ENCODE results near the gene VKORC1L1. TPM values are rescaled to one million over a fixed set of nuclear protein-coding genes. Genes with fewer than 3 reads are reported as not detected.
"Not testable (repeated sequence)": the region's sequence is repeated elsewhere in the genome, so short reads cannot be mapped to it uniquely, and the experiment has no call there.

The VKORC1L1 gene
- polyA plus RNA-seq (2012; ENCODE audit: insufficient read depth, insufficient read length, low read depth): 20.4 TPM

- no peaks in the 10 kb centered on the region for H3K27me3 ChIP-seq
- peak within 1 kb of the TSS; percentile 76 for H3K4me3 ChIP-seq (ENCODE audit: low read depth, low read length)
- DNase-seq: peak; percentile 98
- H3K9me3 ChIP-seq: no peaks in the 10 kb centered on the region; the same call in 1 of the 2 replicates
- H3K4me1 ChIP-seq: no peaks in the 10 kb centered on the region
- no peaks in the 10 kb centered on the region for H3K36me3 ChIP-seq
- TF ChIP-seq CTCF (IDR thresholded peaks at IDR 0.05; ENCODE audit: low read depth, low read length): no peak
Observed at GRCh38 chr7:65872776-65873581, at the start of gene VKORC1L1. TSS of gene VKORC1L1 (plus strand) at chr7:65873074. CDS start at chr7:65873372, 298 bp downstream.

- H3K4me3 ChIP-seq (ENCODE audit: low read depth, low read length): no peak overlapping the region
- H3K4me1 ChIP-seq: no peaks in the 10 kb centered on the region
- H3K9me3 ChIP-seq: no peaks in the 10 kb centered on the region
- no peak for DNase-seq
- TF ChIP-seq CTCF (IDR thresholded peaks at IDR 0.05; ENCODE audit: low read depth, low read length): no peak
- no peaks in the 10 kb centered on the region for H3K36me3 ChIP-seq
- no peaks in the 10 kb centered on the region for H3K27me3 ChIP-seq
Observed at GRCh38 chr7:65827366-65827765, 45.5 kb upstream of the VKORC1L1 start.

GRCh38 chr7:65832281-65832680 lies 40.6 kb upstream of the VKORC1L1 start:
- no peak for DNase-seq

GRCh38 chr7:65836684-65837083 lies 36.2 kb upstream of the VKORC1L1 start:
- not testable (repeated sequence) for H3K27me3 ChIP-seq, H3K9me3 ChIP-seq

More at GRCh38 chr7:65832281-65832680, 40.6 kb upstream of the VKORC1L1 start:
- no peaks in the 10 kb centered on the region for H3K9me3 ChIP-seq
- no peaks in the 10 kb centered on the region for H3K36me3 ChIP-seq
- no peaks in the 10 kb centered on the region for H3K27me3 ChIP-seq
- no peak overlapping the region for H3K4me3 ChIP-seq (ENCODE audit: low read depth, low read length)
- TF ChIP-seq CTCF (IDR thresholded peaks at IDR 0.05; ENCODE audit: low read depth, low read length): no peak
- no peaks in the 10 kb centered on the region for H3K4me1 ChIP-seq

GRCh38 chr7:65837541-65837956 lies 35.3 kb upstream of the VKORC1L1 start:
- DNase-seq; H3K4me1 ChIP-seq; H3K4me3 ChIP-seq (ENCODE audit: low read depth, low read length); H3K9me3 ChIP-seq; H3K27me3 ChIP-seq; H3K36me3 ChIP-seq: not testable (repeated sequence)

More at GRCh38 chr7:65836684-65837083, 36.2 kb upstream of the VKORC1L1 start:
- not testable (repeated sequence) for H3K4me1 ChIP-seq; DNase-seq; H3K4me3 ChIP-seq (ENCODE audit: low read depth, low read length); H3K36me3 ChIP-seq

GRCh38 chr7:65839846-65840245 lies 33.0 kb upstream of the VKORC1L1 start:
- H3K27me3 ChIP-seq: no peaks in the 10 kb centered on the region
- no peak overlapping the region for H3K4me3 ChIP-seq (ENCODE audit: low read depth, low read length)
- H3K9me3 ChIP-seq: no peaks in the 10 kb centered on the region
- no peaks in the 10 kb centered on the region for H3K4me1 ChIP-seq
- H3K36me3 ChIP-seq: no peaks in the 10 kb centered on the region
- DNase-seq: no peak
- no peak for TF ChIP-seq CTCF (IDR thresholded peaks at IDR 0.05; ENCODE audit: low read depth, low read length)

- Histone ChIP-seq H3K36me3 (no peaks in the 10 kb centered on the region), H3K9me3 (no peaks in the 10 kb centered on the region), H3K4me3 (ENCODE audit: low read depth, low read length) (no peak overlapping the region), H3K4me1 (no peaks in the 10 kb centered on the region), H3K27me3 (no peaks in the 10 kb centered on the region)
- peak; percentile 61 for TF ChIP-seq CTCF (IDR thresholded peaks at IDR 0.05; ENCODE audit: low read depth, low read length)
- peak; percentile 45 for DNase-seq
Observed at GRCh38 chr7:65840446-65840845, 32.4 kb upstream of the VKORC1L1 start.

GRCh38 chr7:65843616-65844015 lies 29.3 kb upstream of the VKORC1L1 start:
- not testable (repeated sequence) for H3K4me1 ChIP-seq; H3K4me3 ChIP-seq (ENCODE audit: low read depth, low read length); H3K36me3 ChIP-seq; H3K27me3 ChIP-seq; H3K9me3 ChIP-seq; DNase-seq

Data from BE2C (cell line).